ENCODE measurements around the gene MRPL34. TPM values are rescaled to one million over a fixed set of nuclear protein-coding genes. Genes with fewer than 3 reads are reported as not detected.

The MRPL34 gene
- total and polyA plus RNA-seq, 9 of the 15 experiments (the other 6 are each of a cell fraction or from before 2014, with no cell fraction given) = 11.5 to 256 (median 72.5) TPM

GRCh38 chr19:17332360-17332676 lies 26.6 kb downstream of the MRPL34 start (continued):
- TF ChIP-seq ZBTB40 (IDR thresholded peaks at IDR 0.05) (0 out of 2 replicates have a peak, but pooled peaks have one; percentile 14), ZBTB40 (CRISPR knock-in tag; IDR thresholded peaks at IDR 0.05) (no peak), ZNF511 (CRISPR knock-in tag; IDR thresholded peaks at IDR 0.05) (peak; percentile 65; the same call in 1 of the 2 replicates), MIER1 (IDR thresholded peaks at IDR 0.05; ENCODE audit: low read depth) (peak; percentile 50; the same call in 1 of the 2 replicates), EHMT2 (IDR thresholded peaks at IDR 0.05) (peak; percentile 42; the same call in 1 of the 2 replicates), JUN (IDR thresholded peaks at IDR 0.05; ENCODE audit: borderline replicate concordance, low read depth, low read length) (0 out of 2 replicates have a peak, but pooled peaks have one; percentile 3), JUN (CRISPR knock-in tag; IDR thresholded peaks at IDR 0.05; ENCODE audit: borderline replicate concordance) (no peak), ZNF253 (CRISPR knock-in tag; conservative IDR thresholded peaks at IDR 0.05) (no peak), LCOR (CRISPR knock-in tag; IDR thresholded peaks at IDR 0.05) (0 out of 2 replicates have a peak, but pooled peaks have one; percentile 64), NFYB (IDR thresholded peaks at IDR 0.05; ENCODE audit: extremely low read depth, insufficient read length) (peak; percentile 21)

Data from K562 (cell line).